GM12878 (cell line): ENCODE data around the gene GPC6. TPM values are rescaled to one million over a fixed set of nuclear protein-coding genes. Genes with fewer than 3 reads are reported as not detected.

Experiments
- ATAC-seq: fragments of 200-7000 bp; cut with Tn5 transposase; 3 replicates; pipeline ENCODE4 v1.9.1; 2020; ENCODE audit warnings: mild to moderate bottlenecking, moderate library complexity
- BruUV-seq: library from RNA; stranded (reverse); fragments of 400-500 nt; replicated peaks from 2 replicates; lab custom pipeline; 2021; lab: Mats Ljungman, UMichigan
- CTCF ChIA-PET: fragments of 300-600 bp; sonication (Branson Sonifier 250); formaldehyde crosslinking; extraction: SDS; loops from one replicate; lab custom pipeline; 2021; ENCODE audit warnings: inconsistent platforms; lab: Yijun Ruan, JAX
- POLR2A ChIA-PET: fragments of 350-600 bp; formaldehyde crosslinking; extraction: SDS; loops from one replicate; lab custom pipeline; 2021; ENCODE audit warnings: inconsistent platforms; lab: Charles Lee
- RAD21 ChIA-PET: fragments of 300-600 bp; sonication (Branson Sonifier 250); formaldehyde crosslinking; loops from one replicate; lab custom pipeline; 2023; ENCODE audit warnings: antibody characterized with exemption; ENCODE audit not compliant: unreplicated experiment; lab: Charles Lee
- SMC1A ChIA-PET: fragments of 300-600 bp; sonication (Branson Sonifier 250); formaldehyde crosslinking; loops from one replicate; lab custom pipeline; 2023; ENCODE audit not compliant: unreplicated experiment, uncharacterized antibody; lab: Charles Lee
- DNase-seq: peaks from one replicate; pipeline ENCODE4 v3.0.0-alpha.2; 2011; ENCODE audit warnings: low read depth, low spot score
- FAIRE-seq: peaks from 3 replicates; lab custom pipeline; 2011; peaks lifted over from hg19 to GRCh38; lab: Jason Lieb, UNC
- H2AFZ ChIP-seq: 2 replicates; pipeline ENCODE4 v1.6.0; 2011; ENCODE audit warnings: low read depth, low read length, control low read depth; ENCODE audit not compliant: control insufficient read depth
- H3K27ac ChIP-seq: 2 replicates; pipeline ENCODE4 v1.5.1; 2011; ENCODE audit warnings: control low read depth; ENCODE audit not compliant: control insufficient read depth, insufficient read depth
- H3K27me3 ChIP-seq, 2 experiments: replicated peaks in 1 of 2; 2 replicates each; pipeline versions ENCODE4 v1.6.0 to v1.6.1; 2011; ENCODE audit warnings: low read length in 1 of 2; ENCODE audit not compliant: control insufficient read depth in 2 of 2, insufficient read depth in 2 of 2
- H3K36me3 ChIP-seq, 2 experiments: 2 replicates each; pipeline ENCODE4 v1.5.1; 2011; ENCODE audit warnings: low read length in 1 of 2; ENCODE audit not compliant: control insufficient read depth in 2 of 2, insufficient read depth in 2 of 2
- H3K4me1 ChIP-seq: 2 replicates; pipeline ENCODE4 v1.6.1; 2011; ENCODE audit warnings: mild to moderate bottlenecking, low read length, moderate library complexity, mixed read lengths; ENCODE audit not compliant: control insufficient read depth, insufficient read depth
- H3K4me2 ChIP-seq: 2 replicates; pipeline ENCODE4 v1.6.0; 2011; ENCODE audit warnings: control low read depth; ENCODE audit not compliant: control insufficient read depth, insufficient read depth
- H3K4me3 ChIP-seq: fragments of 200-600 bp; sonication (generic); 2 replicates; pipeline ENCODE4 v1.5.1; 2016
- H3K79me2 ChIP-seq: 2 replicates; pipeline ENCODE4 v1.6.0; 2011; ENCODE audit warnings: low read length; ENCODE audit not compliant: control insufficient read depth, insufficient read depth
- H3K9ac ChIP-seq: 2 replicates; pipeline ENCODE4 v1.8.0; 2011; ENCODE audit warnings: low read length, control low read depth, mixed read lengths; ENCODE audit not compliant: control insufficient read depth, insufficient read depth
- H3K9me3 ChIP-seq: replicated peaks from 3 replicates; pipeline ENCODE4 v1.5.1; 2011; ENCODE audit warnings: mild to moderate bottlenecking, low read length; ENCODE audit not compliant: control insufficient read depth, insufficient read depth
- H4K20me1 ChIP-seq: 2 replicates; pipeline ENCODE4 v1.6.0; 2011; ENCODE audit not compliant: control insufficient read depth, insufficient read depth
- DPF2 ChIP-seq: fragments of 450-650 bp; IDR thresholded peaks from 2 replicates; pipeline ENCODE4 v1.6.1; 2017; ENCODE audit warnings: mild to moderate bottlenecking
- JUNB ChIP-seq: IDR thresholded peaks from 2 replicates; pipeline ENCODE4 v1.6.1; 2016; ENCODE audit warnings: antibody characterized with exemption, mild to moderate bottlenecking
- MTA2 ChIP-seq: fragments of 450-650 bp; IDR thresholded peaks from 2 replicates; pipeline ENCODE4 v1.6.1; 2016; ENCODE audit warnings: low read depth, mild to moderate bottlenecking, moderate library complexity
- MXI1 ChIP-seq: fragments of 150-350 bp; IDR thresholded peaks from 2 replicates; pipeline ENCODE4 v1.6.1; 2011; ENCODE audit warnings: low read depth, mild to moderate bottlenecking, inconsistent platforms, low read length, improper control_type of control experiment
- RAD21 ChIP-seq: IDR thresholded peaks from 2 replicates; pipeline ENCODE4 v1.6.1; 2011; ENCODE audit warnings: mild to moderate bottlenecking, low read depth, low read length, moderate library complexity; ENCODE audit not compliant: insufficient read depth
- SUZ12 ChIP-seq: fragments of 200-600 bp; sonication (generic); IDR thresholded peaks from one replicate; pipeline ENCODE4 v1.6.1; 2018; ENCODE audit warnings: antibody characterized with exemption, mild to moderate bottlenecking; ENCODE audit not compliant: unreplicated experiment
- WGBS: methylation state at CpG from one replicate; pipeline ENCODE4 v1.1.6; 2016; ENCODE audit warnings: low lambda C conversion rate; ENCODE audit not compliant: insufficient replicate concordance, insufficient coverage; ENCODE audit errors: missing lambda C conversion rate; 5-methylcytosine and 5-hydroxymethylcytosine counted together
- in situ Hi-C: fragments of 300-500 bp; cut with MboI; formaldehyde crosslinking; loops from 9 replicates; pipeline ENCODE4 v1.14.3; 2018; ENCODE audit warnings: mixed read lengths
- intact Hi-C: fragments of 100-400 bp; cut with micrococcal nuclease; formaldehyde crosslinking; loops from one replicate; pipeline ENCODE4 v1.14.2; 2022; ENCODE audit not compliant: unreplicated experiment
- polyA plus RNA-seq, 11 experiments: library from polyadenylated mRNA; depleted of rRNA in 4 of 11; unstranded in 6 of 11; stranded (reverse) in 5 of 11; fragments of >200 nt; fragmentation: Nextera tagmentation in 4 of 11; fragmentation: Illumina TruSeq in 1 of 11; extraction: Ambion mirVana in 4 of 11; extraction: Trizol in 1 of 11; gene quantifications; 1 replicate in 1 of 11; 2 replicates in 10 of 11; pipeline versions ENCODE4 v1.2.1 to v1.2.3, GENCODE V29; 2011 to 2016; ENCODE audit warnings: inconsistent platforms in 2 of 11, missing spikeins in 2 of 11, low read depth in 1 of 11
- total RNA-seq, 4 experiments: library from RNA; depleted of rRNA in 3 of 4; stranded (reverse); fragments of >200 nt in 3 of 4; fragmentation: Illumina TruSeq in 1 of 4; extraction: Trizol in 1 of 4; gene quantifications; 2 replicates each; pipeline versions ENCODE4 v1.2.1 to v1.2.3, GENCODE V29; 2013 to 2021
- TF ChIP-seq, protein P1 (sequence below): fragments of 450-650 bp; IDR thresholded peaks from 2 replicates; pipeline ENCODE4 v1.6.1; 2017; ENCODE audit warnings: mild to moderate bottlenecking, moderate library complexity
- TF ChIP-seq, protein P2 (sequence below): fragments of 450-650 bp; IDR thresholded peaks from 2 replicates; pipeline ENCODE4 v1.6.1; 2018; ENCODE audit warnings: borderline replicate concordance, mild to moderate bottlenecking; ENCODE audit not compliant: partially characterized antibody
- TF ChIP-seq, protein P3 (sequence below): IDR thresholded peaks from 2 replicates; pipeline ENCODE4 v1.6.1; 2011; ENCODE audit warnings: low read depth, mild to moderate bottlenecking, low read length, moderate library complexity, borderline replicate concordance; ENCODE audit errors: extremely low read depth
- TF ChIP-seq, protein P4 (sequence below), 3 experiments: IDR thresholded peaks in 2 of 3; conservative IDR thresholded peaks in 1 of 3; 2 replicates each; pipeline ENCODE4 v1.5.1; 2011; ENCODE audit warnings: low read depth in 3 of 3, low read length in 3 of 3, mild to moderate bottlenecking in 3 of 3, control low read depth in 2 of 3, moderate library complexity in 2 of 3, inconsistent platforms in 1 of 3, mixed read lengths in 1 of 3; ENCODE audit not compliant: control insufficient read depth in 2 of 3, insufficient read depth in 1 of 3; ENCODE audit errors: extremely low read depth in 1 of 3

The GPC6 gene
- total and polyA plus RNA-seq, 10 of the 15 experiments (the other 5 are each of a cell fraction or from before 2014, with no cell fraction given) = 0.03 to 0.04 (median 0.03) TPM; not detected in 7

DNA sequence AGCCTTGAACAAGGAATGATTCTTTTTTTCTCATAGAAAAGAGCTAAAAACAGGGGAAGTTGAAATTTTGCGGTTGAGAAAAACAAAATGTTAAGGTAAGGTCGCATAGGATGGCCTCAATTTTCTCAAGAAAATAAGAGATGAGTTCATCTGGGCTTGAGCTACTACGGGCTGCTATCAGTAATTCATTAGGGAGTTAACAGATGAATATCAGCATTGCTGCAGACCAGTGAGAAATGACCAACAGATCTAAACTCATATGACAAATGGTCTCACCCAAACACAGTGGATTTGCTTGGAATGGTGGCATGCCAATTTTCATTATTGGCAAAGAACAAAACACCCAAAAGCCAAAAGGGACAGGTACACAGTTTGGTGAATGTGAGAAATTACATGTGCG is 56.6 kb downstream of the GPC6 start:
- SMC1A ChIA-PET = interaction anchor here (1.3 kb wide), 1 partner anchor 14 kb away, joined by 3 read pairs; no protein-coding TSS in a partner anchor
- TF ChIP-seq JUNB (no peak), MXI1 (no peak), MTA2 (no peak), SUZ12 (no peak), DPF2 (no peak), RAD21 (no peak)
- TF ChIP-seq, protein P1, sequence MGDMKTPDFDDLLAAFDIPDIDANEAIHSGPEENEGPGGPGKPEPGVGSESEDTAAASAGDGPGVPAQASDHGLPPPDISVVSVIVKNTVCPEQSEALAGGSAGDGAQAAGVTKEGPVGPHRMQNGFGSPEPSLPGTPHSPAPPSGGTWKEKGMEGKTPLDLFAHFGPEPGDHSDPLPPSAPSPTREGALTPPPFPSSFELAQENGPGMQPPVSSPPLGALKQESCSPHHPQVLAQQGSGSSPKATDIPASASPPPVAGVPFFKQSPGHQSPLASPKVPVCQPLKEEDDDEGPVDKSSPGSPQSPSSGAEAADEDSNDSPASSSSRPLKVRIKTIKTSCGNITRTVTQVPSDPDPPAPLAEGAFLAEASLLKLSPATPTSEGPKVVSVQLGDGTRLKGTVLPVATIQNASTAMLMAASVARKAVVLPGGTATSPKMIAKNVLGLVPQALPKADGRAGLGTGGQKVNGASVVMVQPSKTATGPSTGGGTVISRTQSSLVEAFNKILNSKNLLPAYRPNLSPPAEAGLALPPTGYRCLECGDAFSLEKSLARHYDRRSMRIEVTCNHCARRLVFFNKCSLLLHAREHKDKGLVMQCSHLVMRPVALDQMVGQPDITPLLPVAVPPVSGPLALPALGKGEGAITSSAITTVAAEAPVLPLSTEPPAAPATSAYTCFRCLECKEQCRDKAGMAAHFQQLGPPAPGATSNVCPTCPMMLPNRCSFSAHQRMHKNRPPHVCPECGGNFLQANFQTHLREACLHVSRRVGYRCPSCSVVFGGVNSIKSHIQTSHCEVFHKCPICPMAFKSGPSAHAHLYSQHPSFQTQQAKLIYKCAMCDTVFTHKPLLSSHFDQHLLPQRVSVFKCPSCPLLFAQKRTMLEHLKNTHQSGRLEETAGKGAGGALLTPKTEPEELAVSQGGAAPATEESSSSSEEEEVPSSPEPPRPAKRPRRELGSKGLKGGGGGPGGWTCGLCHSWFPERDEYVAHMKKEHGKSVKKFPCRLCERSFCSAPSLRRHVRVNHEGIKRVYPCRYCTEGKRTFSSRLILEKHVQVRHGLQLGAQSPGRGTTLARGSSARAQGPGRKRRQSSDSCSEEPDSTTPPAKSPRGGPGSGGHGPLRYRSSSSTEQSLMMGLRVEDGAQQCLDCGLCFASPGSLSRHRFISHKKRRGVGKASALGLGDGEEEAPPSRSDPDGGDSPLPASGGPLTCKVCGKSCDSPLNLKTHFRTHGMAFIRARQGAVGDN = no peak
- TF ChIP-seq, protein P2, sequence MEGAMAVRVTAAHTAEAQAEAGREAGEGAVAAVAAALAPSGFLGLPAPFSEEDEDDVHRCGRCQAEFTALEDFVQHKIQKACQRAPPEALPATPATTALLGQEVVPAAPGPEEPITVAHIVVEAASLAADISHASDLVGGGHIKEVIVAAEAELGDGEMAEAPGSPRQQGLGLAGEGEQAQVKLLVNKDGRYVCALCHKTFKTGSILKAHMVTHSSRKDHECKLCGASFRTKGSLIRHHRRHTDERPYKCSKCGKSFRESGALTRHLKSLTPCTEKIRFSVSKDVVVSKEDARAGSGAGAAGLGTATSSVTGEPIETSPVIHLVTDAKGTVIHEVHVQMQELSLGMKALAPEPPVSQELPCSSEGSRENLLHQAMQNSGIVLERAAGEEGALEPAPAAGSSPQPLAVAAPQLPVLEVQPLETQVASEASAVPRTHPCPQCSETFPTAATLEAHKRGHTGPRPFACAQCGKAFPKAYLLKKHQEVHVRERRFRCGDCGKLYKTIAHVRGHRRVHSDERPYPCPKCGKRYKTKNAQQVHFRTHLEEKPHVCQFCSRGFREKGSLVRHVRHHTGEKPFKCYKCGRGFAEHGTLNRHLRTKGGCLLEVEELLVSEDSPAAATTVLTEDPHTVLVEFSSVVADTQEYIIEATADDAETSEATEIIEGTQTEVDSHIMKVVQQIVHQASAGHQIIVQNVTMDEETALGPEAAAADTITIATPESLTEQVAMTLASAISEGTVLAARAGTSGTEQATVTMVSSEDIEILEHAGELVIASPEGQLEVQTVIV = no peak
- TF ChIP-seq, protein P3, sequence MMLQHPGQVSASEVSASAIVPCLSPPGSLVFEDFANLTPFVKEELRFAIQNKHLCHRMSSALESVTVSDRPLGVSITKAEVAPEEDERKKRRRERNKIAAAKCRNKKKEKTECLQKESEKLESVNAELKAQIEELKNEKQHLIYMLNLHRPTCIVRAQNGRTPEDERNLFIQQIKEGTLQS = no peak
- TF ChIP-seq, protein P4, sequence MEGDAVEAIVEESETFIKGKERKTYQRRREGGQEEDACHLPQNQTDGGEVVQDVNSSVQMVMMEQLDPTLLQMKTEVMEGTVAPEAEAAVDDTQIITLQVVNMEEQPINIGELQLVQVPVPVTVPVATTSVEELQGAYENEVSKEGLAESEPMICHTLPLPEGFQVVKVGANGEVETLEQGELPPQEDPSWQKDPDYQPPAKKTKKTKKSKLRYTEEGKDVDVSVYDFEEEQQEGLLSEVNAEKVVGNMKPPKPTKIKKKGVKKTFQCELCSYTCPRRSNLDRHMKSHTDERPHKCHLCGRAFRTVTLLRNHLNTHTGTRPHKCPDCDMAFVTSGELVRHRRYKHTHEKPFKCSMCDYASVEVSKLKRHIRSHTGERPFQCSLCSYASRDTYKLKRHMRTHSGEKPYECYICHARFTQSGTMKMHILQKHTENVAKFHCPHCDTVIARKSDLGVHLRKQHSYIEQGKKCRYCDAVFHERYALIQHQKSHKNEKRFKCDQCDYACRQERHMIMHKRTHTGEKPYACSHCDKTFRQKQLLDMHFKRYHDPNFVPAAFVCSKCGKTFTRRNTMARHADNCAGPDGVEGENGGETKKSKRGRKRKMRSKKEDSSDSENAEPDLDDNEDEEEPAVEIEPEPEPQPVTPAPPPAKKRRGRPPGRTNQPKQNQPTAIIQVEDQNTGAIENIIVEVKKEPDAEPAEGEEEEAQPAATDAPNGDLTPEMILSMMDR (IDR thresholded peaks at IDR 0.05 in 2 of 3, conservative IDR thresholded peaks at IDR 0.05 in 1 of 3; ENCODE audit: control insufficient read depth in 2 of 3, extremely low read depth in 1 of 3, insufficient read depth in 1 of 3, low read depth in 3 of 3, low read length in 3 of 3) = no peak
- TF ChIP-seq, all 136 proteins: peak for 0
- no peak for FAIRE-seq
- no peak overlapping the region for H3K9ac ChIP-seq
- ChIA-PET POLR2A (no interaction called here), CTCF (interaction anchor here (0.6 kb wide), 1 partner anchor 36 kb away, joined by 3 read pairs; no protein-coding TSS in a partner anchor), RAD21 (no interaction called here)
- no peaks in the 10 kb centered on the region for H3K4me1 ChIP-seq
- DNase-seq = no peak
- H3K79me2 ChIP-seq = no peaks in the 10 kb centered on the region
- no peaks in the 10 kb centered on the region for H4K20me1 ChIP-seq
- ATAC-seq = no peak
- BruUV-seq = no TSS peak
- intact Hi-C loops = no loop called here
- no peak overlapping the region for H3K4me3 ChIP-seq
- no peaks in the 10 kb centered on the region for H3K27me3 ChIP-seq
- H3K9me3 ChIP-seq = no peaks in the 10 kb centered on the region
- H3K27ac ChIP-seq = no peak overlapping the region
- in situ Hi-C loops = no loop called here
- H2AFZ ChIP-seq = no peak overlapping the region
- 39% methylated on average over 4 of the region's 4 CpGs for WGBS
- no peaks in the 10 kb centered on the region for H3K36me3 ChIP-seq
- H3K4me2 ChIP-seq = no peak overlapping the region
